ENCODE measurements around the gene BDNF.
"Not testable (repeated sequence)": the region's sequence is repeated elsewhere in the genome, so short reads cannot be mapped to it uniquely, and the experiment has no call there.

The BDNF gene

DNA sequence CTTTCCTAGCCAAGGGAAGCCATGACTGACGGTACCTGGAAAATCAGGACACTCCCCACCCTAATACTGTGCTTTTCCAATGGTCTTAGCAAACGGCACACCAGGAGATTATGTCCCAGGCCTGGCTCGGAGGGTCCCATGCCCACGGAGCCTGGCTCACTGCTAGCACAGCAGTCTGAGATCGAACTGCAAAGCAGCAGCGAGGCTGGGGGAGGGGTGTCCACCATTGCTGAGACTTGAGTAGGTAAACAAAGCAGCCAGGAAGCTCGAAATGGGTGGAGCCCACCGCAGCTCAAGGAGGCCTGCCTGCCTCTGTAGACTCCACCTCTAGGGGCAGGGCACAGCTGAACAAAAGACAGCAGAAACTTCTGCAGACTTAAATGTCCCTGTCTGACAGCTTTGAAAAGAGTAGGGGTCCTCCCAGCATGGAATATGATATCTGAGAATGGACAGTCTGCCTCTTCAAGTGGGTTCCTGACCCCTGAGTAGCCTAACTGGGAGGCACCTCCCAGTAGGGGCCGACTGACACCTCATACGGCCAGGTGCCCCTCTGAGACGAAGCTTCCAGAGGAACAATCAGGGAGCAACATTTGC, 34.6 kb downstream of the BDNF start:
- not testable (repeated sequence) for DNase-seq

DNA sequence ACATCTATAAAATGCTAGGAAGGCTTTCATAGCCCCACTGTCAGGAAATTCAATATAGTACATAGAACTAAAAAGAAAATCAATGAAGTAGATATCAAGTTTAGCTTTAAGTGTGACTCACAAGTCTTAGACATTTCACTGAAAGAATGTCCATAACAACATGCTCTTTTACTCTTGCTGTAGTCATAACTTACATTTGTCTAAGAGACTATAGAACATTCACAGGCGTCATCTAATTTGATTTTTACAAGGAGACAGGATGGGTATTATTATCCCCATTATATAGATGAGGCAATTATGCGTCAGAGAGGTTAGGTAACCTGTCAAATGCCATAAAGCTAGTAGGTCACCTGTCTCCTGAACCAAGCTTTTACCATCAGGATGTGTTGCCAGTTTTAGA, 36.9 kb downstream of the BDNF start:
- DNase-seq, result no peak

DNA sequence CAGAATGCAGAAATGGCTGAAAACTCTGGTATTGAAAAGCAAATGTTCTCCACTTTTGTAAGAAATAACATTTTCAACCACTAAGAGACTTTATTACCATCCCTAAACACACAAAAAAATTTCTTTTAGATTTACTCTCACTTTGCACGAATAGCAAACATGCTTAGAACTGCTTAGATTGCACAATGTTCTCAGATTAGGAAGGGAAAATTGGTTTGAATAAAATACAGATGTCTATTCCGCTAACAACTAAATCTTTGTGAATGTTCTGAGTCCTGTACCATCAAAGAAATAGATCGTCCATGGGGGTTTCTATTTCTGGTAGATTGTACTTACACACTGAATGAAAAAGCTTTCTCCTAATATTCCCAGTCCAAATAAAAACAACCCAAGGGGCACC, 40.1 kb downstream of the BDNF start:
- no peak for DNase-seq

DNA sequence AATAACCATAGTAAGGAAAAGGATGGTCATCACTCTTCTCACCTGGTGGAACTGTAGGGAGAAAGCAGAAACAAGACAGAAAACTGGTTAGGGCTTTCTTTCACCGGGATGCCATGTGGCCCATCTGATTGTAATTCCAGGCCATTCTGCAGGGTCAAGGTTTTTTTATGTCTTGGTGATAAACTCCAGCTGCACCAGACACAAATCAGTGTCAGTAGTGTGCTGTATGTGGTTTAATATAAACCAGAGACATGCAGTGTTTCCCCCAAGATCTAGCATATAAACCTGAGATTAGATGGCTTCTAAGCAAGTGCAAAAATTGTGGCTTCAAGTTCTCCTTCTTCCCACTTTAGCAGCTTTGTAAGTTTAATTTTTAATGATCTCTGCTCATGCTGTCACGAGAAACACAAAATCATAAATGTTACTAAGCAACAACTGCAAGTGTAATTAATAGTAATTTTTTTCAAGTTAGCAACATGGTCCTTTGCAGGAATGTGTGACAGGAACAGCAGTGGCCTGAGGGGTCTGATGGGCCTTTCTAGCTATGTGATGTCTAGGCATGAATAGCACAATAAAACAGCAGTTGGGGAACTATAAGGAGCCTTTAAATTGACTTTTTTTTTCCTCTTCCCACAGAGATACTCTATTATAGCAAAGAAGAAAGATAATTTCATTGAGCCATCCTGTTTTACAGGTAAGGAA, 41.6 kb downstream of the BDNF start:
- no peak for DNase-seq

DNA sequence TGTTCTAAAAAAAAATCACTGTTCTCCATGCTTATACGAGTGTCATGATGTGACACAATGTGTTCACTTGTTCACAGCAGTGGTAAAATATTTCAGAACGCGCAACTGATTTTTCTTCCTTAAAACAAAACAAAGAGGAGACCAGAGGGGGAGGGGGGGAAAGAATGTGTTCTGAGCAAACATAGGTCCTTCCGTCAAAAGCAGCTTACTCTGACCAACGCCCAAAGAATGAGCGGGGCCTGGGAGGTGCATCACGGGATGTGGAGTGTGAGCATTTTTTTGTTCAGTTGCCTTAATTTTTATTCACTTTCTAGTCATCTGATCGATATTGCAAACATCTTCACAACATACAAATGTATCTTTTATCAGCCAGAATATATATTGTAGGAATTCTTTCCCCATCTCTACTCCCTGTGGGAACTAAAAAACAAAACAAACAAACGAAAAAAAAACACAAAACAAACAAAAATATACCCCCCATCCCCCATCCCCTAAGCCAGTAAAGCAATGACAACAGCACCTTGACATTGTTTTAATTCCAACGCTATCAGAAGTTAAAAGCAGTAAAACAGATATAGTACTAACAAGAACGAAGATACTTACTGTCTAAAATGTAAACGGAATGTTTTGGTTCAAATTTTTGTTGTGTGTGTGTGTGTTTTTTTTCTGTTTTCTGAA, 43.3 kb downstream of the BDNF start:
- no peak for DNase-seq

DNA sequence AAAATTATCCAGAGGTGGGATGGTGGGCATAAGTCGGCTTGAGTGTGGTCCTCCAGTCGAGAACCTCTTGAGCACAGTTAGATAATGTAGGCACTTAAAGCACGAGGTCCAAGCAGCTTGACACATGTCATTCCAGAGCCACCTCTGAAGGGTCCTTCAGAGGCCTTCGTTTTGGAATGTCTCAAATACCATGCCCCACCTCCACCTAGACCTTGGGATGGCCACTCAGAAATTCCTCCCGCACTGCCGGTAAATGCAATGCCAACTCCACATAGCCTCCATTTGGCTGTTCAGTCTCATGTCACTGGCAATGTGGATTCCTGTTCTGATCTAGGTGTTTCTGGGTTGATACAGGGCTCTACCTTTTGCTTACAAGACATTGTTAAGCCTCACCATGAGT, 43.9 kb downstream of the BDNF start:
- DNase-seq, result no peak

DNA sequence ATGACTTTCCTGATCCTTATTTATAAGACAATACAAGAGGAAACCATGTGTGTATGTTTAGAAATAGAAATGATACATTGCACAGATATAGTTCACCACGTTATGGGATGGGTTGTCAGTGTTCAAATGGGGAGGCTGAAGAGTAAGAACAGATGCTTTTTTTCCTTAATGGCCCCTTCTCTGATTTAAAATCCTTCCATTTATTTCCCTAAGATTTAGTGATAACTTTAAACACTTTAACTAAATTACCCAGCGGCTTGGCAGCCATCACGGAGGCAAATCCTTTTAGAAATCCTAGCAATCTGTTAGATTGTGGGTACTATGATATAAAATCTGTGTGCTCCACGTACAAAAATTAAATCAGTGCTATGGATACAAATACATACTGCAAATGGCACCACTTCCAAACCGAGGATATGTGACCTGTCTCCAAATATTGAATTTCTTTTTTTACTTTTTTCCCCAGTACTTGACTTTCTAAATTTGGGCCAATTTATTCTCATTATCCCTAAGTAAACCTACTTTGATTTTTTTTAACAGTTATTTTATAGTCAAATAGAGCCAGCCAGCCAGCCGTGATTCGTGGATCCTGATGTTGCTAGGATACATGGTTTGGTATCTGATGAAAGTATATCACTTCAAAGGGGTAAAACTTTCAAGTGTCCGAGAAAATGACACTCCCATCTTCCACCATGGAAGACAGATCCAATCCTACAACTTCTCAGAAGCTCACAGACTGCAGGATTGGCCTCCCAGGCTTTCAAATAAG, 46.1 kb downstream of the BDNF start:
- no peak for DNase-seq

DNA sequence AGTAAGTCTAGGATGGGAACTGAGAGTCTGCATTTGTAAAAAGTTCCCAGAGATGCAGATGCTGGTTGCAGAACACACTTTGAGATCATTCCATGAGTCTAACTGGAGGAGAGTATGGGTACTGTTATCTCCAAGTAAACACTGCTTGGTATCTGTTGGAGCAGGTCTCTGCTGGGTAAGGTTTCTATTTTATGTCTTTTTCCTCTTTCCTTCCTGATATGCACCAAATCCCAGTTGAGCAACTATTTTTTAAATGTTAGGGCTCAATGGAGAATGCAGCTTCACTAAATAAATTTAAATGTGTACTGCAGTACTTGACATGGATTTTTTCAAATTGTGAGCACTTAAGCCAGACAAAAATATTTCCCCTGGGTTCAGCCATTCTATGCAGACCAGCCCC, 48.5 kb downstream of the BDNF start:
- DNase-seq, result no peak

DNA sequence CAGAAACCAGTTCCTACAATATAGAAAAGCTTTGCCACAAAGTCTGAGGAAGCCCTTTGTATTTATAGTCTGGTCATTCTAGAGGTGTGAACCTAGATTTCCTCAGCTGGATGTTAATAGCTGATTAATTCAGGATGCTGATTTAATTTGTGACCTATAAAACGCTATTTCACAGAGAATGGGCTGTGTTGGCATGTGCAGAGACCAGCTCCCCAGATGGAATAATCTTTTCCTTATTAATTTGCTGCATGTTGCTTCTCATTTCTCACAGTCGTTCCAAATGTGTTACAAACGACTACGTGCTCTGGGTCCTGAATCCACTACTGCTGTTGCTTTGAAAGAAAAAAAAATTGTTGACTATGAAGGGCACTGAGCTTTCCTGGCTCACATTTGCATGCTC, 49.3 kb downstream of the BDNF start:
- DNase-seq, result no peak

DNA sequence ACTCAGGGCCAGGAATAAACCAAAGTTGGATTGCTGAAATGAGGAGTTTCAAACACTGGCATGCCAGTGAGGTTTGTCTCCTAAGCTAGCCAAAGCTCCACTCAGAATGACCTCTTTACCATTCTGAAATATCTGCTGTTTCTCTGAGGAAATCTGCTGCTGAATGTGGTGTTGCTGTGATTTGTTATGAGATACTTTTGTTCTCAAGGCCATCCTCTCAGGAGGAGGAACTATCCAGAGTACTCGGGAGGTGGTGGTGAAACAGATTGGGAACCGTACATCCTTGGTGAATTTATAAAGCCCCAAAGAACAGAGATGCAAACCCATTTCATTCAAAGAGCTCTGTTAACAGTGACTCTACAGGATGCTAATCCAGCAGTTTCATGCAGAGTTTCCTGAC, 50.5 kb downstream of the BDNF start:
- no peak for DNase-seq

DNA sequence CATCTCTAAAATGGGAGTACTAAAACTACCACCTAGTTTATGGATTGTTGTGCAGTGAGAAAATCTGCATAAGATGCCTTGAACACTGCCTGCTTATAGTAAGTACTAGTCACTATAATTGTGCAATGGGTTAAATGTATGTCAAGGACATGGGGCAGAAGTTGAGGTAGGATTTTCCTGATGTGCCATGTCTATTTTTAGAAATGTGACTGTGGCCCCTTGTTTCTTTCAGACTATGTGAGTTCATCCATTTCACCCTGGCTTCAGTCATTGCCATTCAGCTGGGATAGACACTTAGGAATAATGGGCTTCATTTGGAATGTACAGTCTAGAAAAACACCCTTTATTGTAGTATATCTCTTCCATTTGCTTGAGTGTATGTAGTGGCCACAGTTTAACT, 51.4 kb downstream of the BDNF start:
- no peak for DNase-seq

DNA sequence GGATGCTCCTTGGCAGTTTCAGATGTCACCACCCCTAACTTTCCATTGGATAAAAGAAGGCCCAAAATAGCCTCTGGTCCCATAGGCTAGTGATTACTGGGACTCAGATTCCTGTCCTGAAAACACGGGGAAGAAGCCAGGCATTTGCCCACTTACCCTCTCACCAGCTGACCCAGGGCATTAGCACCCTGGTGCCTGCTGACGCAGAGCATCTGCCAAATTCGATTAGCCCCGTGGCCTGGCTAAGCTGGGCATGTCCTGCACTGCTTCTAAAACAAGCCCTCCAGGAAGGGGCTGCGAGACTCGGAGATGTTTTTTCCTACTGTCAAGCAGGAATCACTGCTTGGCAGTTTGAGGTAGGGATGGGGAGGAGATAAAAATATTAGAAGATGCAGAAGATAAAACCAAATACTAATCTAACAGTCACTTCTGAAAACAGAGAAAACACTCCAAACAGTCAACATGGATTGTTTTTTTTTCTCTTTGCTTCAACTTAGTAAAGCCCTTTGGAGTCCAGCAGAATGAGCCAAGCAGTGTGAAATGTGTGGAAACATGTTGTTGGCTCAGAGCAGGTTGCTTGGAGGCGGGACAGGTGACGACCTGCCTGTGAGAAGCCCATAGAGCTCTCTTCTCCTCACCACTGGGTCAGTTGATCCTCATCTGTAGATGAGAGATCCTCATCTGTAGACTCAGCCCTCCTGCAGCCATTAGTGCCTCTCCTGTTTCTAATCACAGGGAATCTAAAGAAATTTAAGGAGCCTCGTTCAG, 54.0 kb downstream of the BDNF start:
- no peak for DNase-seq

DNA sequence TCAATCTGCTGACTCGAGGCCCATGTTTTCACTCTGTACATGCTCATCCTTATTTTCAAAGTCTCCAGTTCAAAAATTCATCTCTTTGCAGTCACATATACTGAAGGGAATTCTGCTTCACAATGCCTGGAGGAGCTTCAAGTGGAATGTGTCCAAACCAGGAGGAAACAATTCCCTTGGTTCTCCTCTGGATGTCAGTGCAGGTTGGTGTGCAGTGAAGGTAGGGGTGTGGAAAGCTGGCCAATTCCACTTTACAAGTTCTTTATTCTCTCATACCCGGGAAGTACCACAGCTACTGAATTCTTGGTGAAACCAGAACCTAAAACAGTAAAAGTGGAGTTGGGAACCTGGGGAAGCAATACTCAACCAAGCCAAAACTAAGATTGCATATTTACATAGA, 57.3 kb downstream of the BDNF start:
- DNase-seq, result no peak

DNA sequence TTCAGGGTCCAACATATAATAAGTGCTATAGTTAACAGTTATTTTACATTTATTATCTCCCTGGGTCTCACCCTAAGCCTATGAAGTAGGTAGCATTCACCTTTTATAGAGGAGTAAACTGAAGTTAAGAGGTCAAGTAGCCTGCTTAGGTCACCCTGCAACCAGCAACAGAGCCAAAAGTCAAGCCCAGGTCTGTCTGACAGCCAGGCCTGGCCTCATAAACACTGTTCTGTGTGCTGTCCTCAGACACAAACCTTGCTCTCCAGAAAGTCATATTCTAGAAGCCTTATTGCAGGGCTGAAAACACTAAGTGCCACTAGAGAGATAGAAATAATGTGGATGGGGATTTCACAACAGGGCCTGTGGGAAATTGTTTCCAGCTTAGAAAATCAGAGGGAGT, 59.3 kb downstream of the BDNF start:
- DNase-seq, result no peak

DNA sequence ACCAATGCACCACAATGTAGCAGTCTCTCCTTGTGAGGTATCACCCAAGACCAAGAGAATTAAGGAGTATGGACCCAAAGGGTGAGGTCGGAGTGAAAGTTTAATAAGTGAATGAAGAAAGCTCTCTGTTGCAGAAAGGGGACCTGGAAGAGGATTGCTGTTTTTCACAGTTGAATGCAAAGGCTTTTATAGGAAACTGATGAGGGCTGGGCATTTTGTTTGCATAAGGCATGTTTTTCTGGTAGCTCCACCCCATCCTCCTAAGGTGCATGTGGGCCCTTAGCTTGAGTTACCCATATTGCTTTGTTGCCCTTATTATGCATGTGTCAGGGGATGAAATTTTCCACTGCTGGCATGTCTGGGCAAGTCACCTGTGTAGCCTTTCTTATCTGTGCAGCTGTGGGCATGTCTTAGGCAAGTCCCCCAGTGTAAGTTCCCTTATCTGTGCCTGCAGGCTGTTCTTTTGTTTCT, 64.7 kb downstream of the BDNF start:
- no peak for DNase-seq

DNA sequence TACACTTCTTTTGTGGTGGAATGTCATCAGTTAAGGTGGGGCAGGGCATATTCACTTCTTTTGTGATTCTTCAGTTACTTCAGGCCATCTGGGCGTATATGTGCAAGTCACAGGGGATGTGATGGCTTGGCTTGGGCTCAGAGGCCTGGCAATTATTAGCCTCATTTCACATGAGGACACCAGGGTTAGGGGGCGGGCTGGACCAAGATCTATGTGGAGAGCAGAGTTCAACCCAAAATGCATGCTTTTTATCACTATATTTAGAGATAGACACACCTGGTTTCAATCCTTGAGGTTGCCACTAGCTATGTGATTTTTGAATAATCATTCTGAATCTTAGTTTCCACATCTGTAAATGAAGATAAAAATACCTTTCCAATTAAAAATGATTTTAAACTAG, 65.5 kb downstream of the BDNF start:
- DNase-seq, result not testable (repeated sequence)

DNA sequence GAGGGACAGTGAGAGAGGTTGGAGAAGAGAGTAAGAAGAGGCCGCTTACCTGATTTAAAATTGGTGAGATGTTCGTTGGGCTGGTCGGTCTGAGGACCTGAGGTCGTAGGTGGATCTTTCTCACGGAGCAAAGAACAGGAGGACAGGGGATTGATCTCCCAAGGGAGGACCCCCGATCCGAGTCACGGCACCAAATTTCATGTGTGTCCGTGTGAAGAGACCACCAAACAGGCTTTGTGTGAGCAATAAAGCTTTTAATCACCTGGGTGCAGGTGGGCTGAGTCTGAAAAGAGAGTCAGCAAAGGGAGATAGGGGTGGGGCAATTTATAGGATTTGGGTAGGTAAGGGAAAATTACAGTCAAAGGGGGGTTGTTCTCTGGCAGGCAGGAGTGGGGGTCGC, 66.0 kb downstream of the BDNF start:
- not testable (repeated sequence) for DNase-seq

DNA sequence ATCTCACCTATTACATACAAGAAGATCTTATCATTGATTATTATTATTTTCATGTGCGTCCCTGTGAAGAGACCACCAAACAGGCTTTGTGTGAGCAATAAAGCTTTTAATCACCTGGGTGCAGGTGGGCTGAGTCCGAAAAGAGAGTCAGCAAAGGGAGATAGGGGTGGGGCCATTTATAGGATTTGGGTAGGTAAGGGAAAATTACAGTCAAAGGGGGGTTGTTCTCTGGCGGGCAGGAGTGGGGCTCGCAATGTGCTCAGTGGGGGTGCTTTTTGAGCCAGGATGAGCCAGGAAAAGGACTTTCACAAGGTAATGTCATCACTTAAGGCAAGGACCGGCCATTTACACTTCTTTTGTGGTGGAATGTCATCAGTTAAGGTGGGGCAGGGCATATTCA, 71.2 kb downstream of the BDNF start:
- DNase-seq, result not testable (repeated sequence)

DNA sequence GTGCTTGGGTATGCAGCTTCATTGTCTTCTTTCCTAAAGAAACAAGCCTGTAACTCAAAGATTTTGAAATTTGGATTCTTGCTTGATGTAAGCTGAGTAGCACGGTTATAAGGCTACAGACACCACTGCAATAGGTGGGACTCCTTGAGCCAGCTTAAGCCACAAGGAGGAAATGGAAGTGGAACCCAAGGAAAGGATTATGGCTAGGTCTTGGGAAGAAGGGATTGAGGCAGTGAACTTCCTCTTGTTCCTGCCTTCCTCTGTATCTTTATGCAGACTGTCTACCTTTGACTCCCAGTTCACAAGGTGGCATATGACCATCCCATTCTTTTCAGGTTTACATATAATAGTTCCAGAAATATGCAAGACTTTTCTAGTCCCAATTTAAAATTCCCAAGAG, 72.3 kb downstream of the BDNF start:
- no peak for DNase-seq

DNA sequence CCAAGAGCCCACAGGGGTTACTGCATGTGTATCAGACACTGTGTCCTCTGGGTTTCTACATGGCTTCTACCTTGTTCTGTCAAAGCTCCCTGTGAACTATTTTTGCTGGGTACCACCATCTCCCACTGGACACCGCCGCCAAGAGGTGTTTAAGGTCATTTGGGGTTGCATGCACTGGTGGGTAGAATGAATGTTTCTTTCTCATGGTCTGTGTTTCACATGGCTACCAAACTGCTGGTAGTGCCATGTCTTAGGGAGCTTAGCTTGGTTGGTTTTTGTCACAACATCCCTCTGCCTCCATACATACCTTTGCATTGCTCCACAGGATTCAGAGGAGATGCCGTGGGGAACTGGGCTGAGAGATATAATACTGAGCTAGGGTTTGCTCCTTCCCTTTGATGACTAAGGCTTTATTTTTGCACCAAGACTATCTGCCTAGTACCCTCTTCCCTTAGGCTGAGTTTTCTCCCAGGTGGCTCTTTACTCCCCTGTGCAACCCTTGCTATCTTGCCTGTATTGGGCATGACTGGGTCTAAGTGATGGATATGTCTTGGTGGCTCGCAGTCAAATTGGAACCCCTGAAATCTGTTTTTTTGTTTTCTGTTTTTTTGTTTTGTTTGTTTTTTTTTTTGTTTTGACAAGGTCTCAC, 73.2 kb downstream of the BDNF start:
- no peak for DNase-seq

DNA sequence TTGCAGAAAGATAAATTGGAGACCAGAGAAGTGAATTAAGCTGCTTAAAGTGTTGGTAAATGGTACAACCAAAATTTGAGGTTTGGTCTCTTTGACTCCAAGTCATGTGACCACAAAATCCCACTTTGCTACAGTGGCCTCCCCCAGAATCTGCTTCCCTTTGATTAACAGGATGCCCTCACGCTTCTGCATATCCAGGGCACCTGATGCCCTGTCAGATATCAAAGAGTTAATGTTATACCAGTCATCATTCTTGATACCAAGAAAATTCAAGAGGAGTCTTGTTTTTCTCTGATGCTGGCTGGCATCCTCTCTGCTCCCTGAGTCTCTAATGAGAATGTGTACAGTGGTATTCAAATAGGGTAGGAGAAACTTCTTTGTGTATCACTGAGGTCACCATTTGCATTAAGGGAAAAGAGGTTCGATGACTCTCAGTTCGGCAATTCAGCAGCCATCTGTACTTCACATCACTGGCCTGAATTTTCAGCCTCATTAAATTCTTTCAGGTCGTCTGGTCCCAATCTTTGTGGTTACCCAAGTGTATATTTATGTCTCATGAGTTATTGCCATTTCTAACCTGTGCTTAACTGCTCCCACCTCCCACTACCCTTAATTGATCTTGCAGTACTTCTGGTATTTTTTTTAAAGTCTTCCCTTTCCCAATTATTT, 73.9 kb downstream of the BDNF start:
- no peak for DNase-seq

All from suppressor macrophage treated with lipopolysaccharide for 4 hours (primary cell).